ENCODE results near the gene GAL3ST1.
"Not testable (repeated sequence)": the region's sequence is repeated elsewhere in the genome, so short reads cannot be mapped to it uniquely, and the experiment has no call there.

- TF ChIP-seq CTCF, POLR2A (IDR thresholded peaks at IDR 0.05): not testable (repeated sequence)
These were observed 22.7 kb downstream of the GAL3ST1 start for GRCh38 chr22:30551813-30552212.

Data from ovary (tissue), 3 donors.